SK-N-SH treated with all-trans-retinoic acid at 6 μM for 48 hours (cell line): ENCODE results near the gene HOXC4.

Experiments
- ATAC-seq: fragments of 200-7000 bp; cut with Tn5 transposase; 3 replicates; pipeline ENCODE4 v1.9.1; 2020; ENCODE audit warnings: mild to moderate bottlenecking, moderate library complexity
- ARNTL ChIP-seq: fragments of 450-650 bp; formaldehyde crosslinking; IDR thresholded peaks from 2 replicates; pipeline ENCODE4 v1.5.0; 2020; ENCODE audit warnings: low read depth, mild to moderate bottlenecking, moderate library complexity, borderline replicate concordance
- BACH2 ChIP-seq: fragments of 250-450 bp; sonication (Bioruptor Pico); IDR thresholded peaks from 2 replicates; pipeline ENCODE4 v1.9.0; 2021; ENCODE audit warnings: mild to moderate bottlenecking, borderline replicate concordance
- CSDC2 ChIP-seq: fragments of 250-450 bp; sonication (Bioruptor Pico); IDR thresholded peaks from 2 replicates; pipeline ENCODE4 v1.5.0; 2020; ENCODE audit warnings: mild to moderate bottlenecking, moderate library complexity
- ESRRG ChIP-seq: fragments of 250-450 bp; sonication (Bioruptor Pico); IDR thresholded peaks from 2 replicates; pipeline ENCODE4 v1.6.1; 2021; ENCODE audit warnings: mild to moderate bottlenecking
- GLIS3 ChIP-seq: fragments of 250-450 bp; sonication (Bioruptor Pico); IDR thresholded peaks from 2 replicates; pipeline ENCODE4 v1.5.0; 2020; ENCODE audit warnings: mild to moderate bottlenecking, moderate library complexity
- ISL1 ChIP-seq: fragments of 250-450 bp; sonication (Bioruptor Pico); IDR thresholded peaks from 2 replicates; pipeline ENCODE4 v2.1.2; 2022; ENCODE audit warnings: mild to moderate bottlenecking, moderate library complexity
- PPARA ChIP-seq: fragments of 250-450 bp; sonication (Bioruptor Pico); IDR thresholded peaks from 2 replicates; pipeline ENCODE4 v1.5.0; 2020; ENCODE audit warnings: mild to moderate bottlenecking, borderline replicate concordance
- RARB ChIP-seq: fragments of 250-450 bp; sonication (Bioruptor Pico); IDR thresholded peaks from 2 replicates; pipeline ENCODE4 v1.8.0; 2021; ENCODE audit warnings: mild to moderate bottlenecking, moderate library complexity
- SNAI2 ChIP-seq: fragments of 250-450 bp; sonication (Bioruptor Pico); IDR thresholded peaks from 2 replicates; pipeline ENCODE4 v1.5.0; 2020; ENCODE audit warnings: mild to moderate bottlenecking, moderate library complexity
- TCF4 ChIP-seq: fragments of 250-450 bp; sonication (Bioruptor Pico); IDR thresholded peaks from 2 replicates; pipeline ENCODE4 v1.8.0; 2021; ENCODE audit warnings: mild to moderate bottlenecking, moderate library complexity, borderline replicate concordance
- TOX ChIP-seq: fragments of 250-450 bp; sonication (Bioruptor Pico); IDR thresholded peaks from 2 replicates; pipeline ENCODE4 v1.8.0; 2021; ENCODE audit warnings: mild to moderate bottlenecking, moderate library complexity, borderline replicate concordance
- ZC3H10 ChIP-seq: fragments of 250-450 bp; sonication (Bioruptor Pico); IDR thresholded peaks from 2 replicates; pipeline ENCODE4 v1.5.1; 2021; ENCODE audit warnings: mild to moderate bottlenecking, moderate library complexity
- ZFP3 ChIP-seq: fragments of 250-450 bp; sonication (Bioruptor Pico); IDR thresholded peaks from 2 replicates; pipeline ENCODE4 v1.5.0; 2020; ENCODE audit warnings: mild to moderate bottlenecking, moderate library complexity
- ZNF565 ChIP-seq: fragments of 450-650 bp; formaldehyde crosslinking; conservative IDR thresholded peaks from 2 replicates; pipeline ENCODE4 v1.5.0; 2020; ENCODE audit warnings: low read depth, mild to moderate bottlenecking, moderate library complexity
- ZNF8 ChIP-seq: fragments of 450-650 bp; formaldehyde crosslinking; IDR thresholded peaks from 2 replicates; pipeline ENCODE4 v1.5.0; 2020; ENCODE audit warnings: mild to moderate bottlenecking, moderate library complexity
- TF ChIP-seq, protein P1 (sequence below): fragments of 250-450 bp; sonication (Bioruptor Pico); IDR thresholded peaks from 2 replicates; pipeline ENCODE4 v1.5.0; 2020; ENCODE audit warnings: mild to moderate bottlenecking, moderate library complexity
- TF ChIP-seq, protein P2 (sequence below): fragments of 250-450 bp; sonication (Bioruptor Pico); IDR thresholded peaks from 2 replicates; pipeline ENCODE4 v1.8.0; 2020; ENCODE audit warnings: mild to moderate bottlenecking, moderate library complexity, borderline replicate concordance
- TF ChIP-seq, protein P3 (sequence below): fragments of 250-450 bp; sonication (Bioruptor Pico); IDR thresholded peaks from 2 replicates; pipeline ENCODE4 v1.5.1; 2021; ENCODE audit warnings: mild to moderate bottlenecking, moderate library complexity
- TF ChIP-seq, protein P4 (sequence below): fragments of 250-450 bp; sonication (Bioruptor Pico); IDR thresholded peaks from 2 replicates; pipeline ENCODE4 v1.8.0; 2021; ENCODE audit warnings: low read depth, mild to moderate bottlenecking, moderate library complexity, borderline replicate concordance

The HOXC4 gene

DNA sequence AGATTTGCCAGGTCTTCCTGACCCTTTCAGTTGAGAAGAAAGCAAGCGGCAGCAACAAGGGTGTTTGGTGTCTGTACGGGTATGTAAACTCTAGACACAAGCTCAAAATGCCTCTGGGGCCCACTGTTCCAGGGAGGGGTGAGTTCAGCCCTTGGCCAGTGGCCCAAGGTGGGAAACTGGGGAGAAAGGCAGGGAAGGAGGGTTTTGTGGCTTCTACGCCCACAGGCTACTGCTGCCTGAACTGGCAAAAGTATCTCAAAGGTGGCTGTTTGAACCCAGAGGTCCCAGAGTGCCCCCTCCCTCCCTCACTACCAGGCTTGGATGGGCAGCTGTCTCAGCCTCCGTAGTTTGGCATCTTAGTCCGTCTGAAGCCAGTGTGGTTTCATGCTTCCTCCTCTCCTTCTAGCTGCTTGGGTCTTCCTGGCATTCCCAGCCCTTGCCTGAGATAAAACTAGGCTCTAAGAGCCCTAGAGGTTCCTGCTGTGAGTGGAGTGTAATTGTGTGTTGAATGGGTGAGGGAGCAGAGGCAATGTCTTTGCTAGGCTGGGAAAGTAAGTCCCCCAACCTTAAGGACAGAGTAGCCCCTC, 15.3 kb upstream of the HOXC4 start:
- ATAC-seq = no peak
- TF ChIP-seq BACH2 (CRISPR knock-in tag) (no peak), CSDC2 (no peak), ZFP3 (CRISPR knock-in tag) (no peak), SNAI2 (CRISPR knock-in tag) (no peak), RARB (no peak), GLIS3 (CRISPR knock-in tag) (no peak), ZNF565 (CRISPR knock-in tag) (no peak), ISL1 (CRISPR knock-in tag) (no peak), ARNTL (CRISPR knock-in tag) (no peak), TOX (CRISPR knock-in tag) (no peak)
- TF ChIP-seq, protein P1, sequence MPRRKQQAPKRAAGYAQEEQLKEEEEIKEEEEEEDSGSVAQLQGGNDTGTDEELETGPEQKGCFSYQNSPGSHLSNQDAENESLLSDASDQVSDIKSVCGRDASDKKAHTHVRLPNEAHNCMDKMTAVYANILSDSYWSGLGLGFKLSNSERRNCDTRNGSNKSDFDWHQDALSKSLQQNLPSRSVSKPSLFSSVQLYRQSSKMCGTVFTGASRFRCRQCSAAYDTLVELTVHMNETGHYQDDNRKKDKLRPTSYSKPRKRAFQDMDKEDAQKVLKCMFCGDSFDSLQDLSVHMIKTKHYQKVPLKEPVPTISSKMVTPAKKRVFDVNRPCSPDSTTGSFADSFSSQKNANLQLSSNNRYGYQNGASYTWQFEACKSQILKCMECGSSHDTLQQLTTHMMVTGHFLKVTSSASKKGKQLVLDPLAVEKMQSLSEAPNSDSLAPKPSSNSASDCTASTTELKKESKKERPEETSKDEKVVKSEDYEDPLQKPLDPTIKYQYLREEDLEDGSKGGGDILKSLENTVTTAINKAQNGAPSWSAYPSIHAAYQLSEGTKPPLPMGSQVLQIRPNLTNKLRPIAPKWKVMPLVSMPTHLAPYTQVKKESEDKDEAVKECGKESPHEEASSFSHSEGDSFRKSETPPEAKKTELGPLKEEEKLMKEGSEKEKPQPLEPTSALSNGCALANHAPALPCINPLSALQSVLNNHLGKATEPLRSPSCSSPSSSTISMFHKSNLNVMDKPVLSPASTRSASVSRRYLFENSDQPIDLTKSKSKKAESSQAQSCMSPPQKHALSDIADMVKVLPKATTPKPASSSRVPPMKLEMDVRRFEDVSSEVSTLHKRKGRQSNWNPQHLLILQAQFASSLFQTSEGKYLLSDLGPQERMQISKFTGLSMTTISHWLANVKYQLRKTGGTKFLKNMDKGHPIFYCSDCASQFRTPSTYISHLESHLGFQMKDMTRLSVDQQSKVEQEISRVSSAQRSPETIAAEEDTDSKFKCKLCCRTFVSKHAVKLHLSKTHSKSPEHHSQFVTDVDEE = no peak
- TF ChIP-seq, protein P2, sequence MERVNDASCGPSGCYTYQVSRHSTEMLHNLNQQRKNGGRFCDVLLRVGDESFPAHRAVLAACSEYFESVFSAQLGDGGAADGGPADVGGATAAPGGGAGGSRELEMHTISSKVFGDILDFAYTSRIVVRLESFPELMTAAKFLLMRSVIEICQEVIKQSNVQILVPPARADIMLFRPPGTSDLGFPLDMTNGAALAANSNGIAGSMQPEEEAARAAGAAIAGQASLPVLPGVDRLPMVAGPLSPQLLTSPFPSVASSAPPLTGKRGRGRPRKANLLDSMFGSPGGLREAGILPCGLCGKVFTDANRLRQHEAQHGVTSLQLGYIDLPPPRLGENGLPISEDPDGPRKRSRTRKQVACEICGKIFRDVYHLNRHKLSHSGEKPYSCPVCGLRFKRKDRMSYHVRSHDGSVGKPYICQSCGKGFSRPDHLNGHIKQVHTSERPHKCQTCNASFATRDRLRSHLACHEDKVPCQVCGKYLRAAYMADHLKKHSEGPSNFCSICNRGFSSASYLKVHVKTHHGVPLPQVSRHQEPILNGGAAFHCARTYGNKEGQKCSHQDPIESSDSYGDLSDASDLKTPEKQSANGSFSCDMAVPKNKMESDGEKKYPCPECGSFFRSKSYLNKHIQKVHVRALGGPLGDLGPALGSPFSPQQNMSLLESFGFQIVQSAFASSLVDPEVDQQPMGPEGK (CRISPR knock-in tag) = no peak

DNA sequence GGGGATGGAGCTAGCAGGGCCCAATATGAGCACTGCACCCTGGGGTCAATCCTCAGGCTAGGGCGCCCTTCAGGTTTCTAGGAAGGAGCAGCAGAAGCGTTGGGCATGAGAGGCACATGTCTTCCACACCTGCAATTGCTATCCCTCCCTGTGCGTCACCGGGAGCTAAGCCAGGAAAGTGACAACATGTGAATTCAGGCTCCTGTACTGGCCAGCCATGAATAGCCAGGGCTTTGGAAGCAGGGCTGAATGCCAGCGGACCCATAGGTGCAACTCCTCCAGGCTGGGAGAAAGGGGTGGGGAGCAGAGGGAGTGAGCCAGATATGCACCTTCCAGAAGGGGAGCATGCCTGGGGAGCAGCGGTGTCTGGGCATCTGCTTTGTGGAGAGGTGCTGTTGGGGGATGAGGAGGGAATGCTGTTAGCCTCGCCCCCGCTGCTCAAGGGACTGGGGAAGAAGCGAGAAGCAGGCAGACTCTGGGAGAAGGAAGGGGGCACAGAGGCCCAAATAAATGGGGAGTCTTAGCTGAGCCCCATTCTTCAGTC, 14.7 kb upstream of the HOXC4 start:
- TF ChIP-seq ZNF565 (CRISPR knock-in tag) (no peak), ISL1 (CRISPR knock-in tag) (no peak)
- ATAC-seq = no peak

DNA sequence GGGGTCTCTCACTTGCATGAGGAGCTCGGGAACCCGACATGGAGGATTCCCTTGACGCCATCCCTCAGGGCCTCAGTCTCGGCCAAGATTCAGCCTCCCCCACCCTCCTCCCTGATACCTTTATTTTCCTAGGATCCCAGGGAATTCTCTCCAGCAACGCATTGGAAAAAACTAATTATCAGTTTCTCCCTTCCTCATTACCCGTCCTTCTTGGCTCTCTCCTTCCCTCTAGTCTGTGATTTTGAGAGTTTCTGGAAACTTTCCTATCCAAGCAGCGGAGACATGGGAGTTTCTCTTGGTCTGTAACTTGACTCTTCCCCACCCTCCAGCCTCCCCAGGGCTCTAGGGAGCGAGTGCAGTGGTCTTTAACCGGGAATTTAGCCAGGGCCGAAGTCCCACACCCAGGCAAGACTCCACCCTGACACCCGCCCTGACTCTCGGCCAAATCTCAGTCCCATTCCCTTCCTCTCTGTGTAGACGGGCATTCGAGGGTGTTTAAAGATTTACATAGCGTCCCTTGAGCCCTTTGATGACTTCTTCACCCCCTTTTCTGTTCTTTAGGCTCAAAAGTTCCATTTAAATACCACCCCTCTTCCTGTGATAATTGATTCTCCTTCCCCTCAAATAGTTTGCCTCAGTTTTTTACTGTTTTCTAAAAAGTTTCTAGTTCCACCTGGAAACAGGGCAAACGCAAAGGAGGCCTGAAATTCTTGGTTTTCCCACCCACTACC, 14.1 kb upstream of the HOXC4 start:
- TF ChIP-seq, protein P2 (CRISPR knock-in tag) = no peak
- TF ChIP-seq GLIS3 (CRISPR knock-in tag) (no peak), ESRRG (no peak), ZNF8 (CRISPR knock-in tag) (no peak), TCF4 (CRISPR knock-in tag) (no peak), ZC3H10 (CRISPR knock-in tag) (no peak), ISL1 (CRISPR knock-in tag) (no peak), PPARA (no peak), RARB (no peak), BACH2 (CRISPR knock-in tag) (no peak), CSDC2 (no peak), ARNTL (CRISPR knock-in tag) (no peak), SNAI2 (CRISPR knock-in tag) (no peak), TOX (CRISPR knock-in tag) (no peak), ZNF565 (CRISPR knock-in tag) (no peak), ZFP3 (CRISPR knock-in tag) (no peak)
- TF ChIP-seq, protein P1 = no peak
- TF ChIP-seq, protein P3, sequence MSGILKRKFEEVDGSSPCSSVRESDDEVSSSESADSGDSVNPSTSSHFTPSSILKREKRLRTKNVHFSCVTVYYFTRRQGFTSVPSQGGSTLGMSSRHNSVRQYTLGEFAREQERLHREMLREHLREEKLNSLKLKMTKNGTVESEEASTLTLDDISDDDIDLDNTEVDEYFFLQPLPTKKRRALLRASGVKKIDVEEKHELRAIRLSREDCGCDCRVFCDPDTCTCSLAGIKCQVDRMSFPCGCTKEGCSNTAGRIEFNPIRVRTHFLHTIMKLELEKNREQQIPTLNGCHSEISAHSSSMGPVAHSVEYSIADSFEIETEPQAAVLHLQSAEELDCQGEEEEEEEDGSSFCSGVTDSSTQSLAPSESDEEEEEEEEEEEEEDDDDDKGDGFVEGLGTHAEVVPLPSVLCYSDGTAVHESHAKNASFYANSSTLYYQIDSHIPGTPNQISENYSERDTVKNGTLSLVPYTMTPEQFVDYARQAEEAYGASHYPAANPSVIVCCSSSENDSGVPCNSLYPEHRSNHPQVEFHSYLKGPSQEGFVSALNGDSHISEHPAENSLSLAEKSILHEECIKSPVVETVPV (CRISPR knock-in tag) = no peak
- TF ChIP-seq, protein P4, sequence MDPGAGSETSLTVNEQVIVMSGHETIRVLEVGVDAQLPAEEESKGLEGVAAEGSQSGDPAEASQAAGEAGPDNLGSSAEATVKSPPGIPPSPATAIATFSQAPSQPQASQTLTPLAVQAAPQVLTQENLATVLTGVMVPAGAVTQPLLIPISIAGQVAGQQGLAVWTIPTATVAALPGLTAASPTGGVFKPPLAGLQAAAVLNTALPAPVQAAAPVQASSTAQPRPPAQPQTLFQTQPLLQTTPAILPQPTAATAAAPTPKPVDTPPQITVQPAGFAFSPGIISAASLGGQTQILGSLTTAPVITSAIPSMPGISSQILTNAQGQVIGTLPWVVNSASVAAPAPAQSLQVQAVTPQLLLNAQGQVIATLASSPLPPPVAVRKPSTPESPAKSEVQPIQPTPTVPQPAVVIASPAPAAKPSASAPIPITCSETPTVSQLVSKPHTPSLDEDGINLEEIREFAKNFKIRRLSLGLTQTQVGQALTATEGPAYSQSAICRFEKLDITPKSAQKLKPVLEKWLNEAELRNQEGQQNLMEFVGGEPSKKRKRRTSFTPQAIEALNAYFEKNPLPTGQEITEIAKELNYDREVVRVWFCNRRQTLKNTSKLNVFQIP = no peak

More for the DNA sequence above, 14.1 kb upstream of the HOXC4 start:
- no peak for ATAC-seq
